Endothelial cell of umbilical vein (primary cell): Measurements from ENCODE around the gene TTC13. TPM values are rescaled to one million over a fixed set of nuclear protein-coding genes. Genes with fewer than 3 reads are reported as not detected.

ENCODE experiments used
- Bru-seq: library from RNA; stranded (reverse); fragments of 400-500 nt; gene quantifications from one replicate; lab custom pipeline; 2021; lab: Mats Ljungman, UMichigan
- BruChase-seq, 2 experiments: library from RNA; stranded (reverse); fragments of 400-500 nt; gene quantifications; one replicate each; lab custom pipeline; 2021; lab: Mats Ljungman, UMichigan
- BruUV-seq: library from RNA; stranded (reverse); fragments of 400-500 nt; replicated peaks from 2 replicates; lab custom pipeline; 2021; lab: Mats Ljungman, UMichigan
- CTCF ChIA-PET: fragments of 300-600, 350-600 bp; sonication (Branson Sonifier 250); formaldehyde crosslinking; loops from one replicate; lab custom pipeline; 2021; ENCODE audit warnings: antibody characterized with exemption, inconsistent platforms; lab: Charles Lee
- POLR2A ChIA-PET: fragments of 300-600, 350-600 bp; sonication (Branson Sonifier 250); formaldehyde crosslinking; loops from one replicate; lab custom pipeline; 2021; ENCODE audit warnings: antibody characterized with exemption, inconsistent platforms; lab: Charles Lee
- DNase-seq: peaks from one replicate; pipeline ENCODE4 v3.0.0-alpha.2; 2011; ENCODE audit warnings: low read depth, low spot score
- FAIRE-seq: peaks from 2 replicates; lab custom pipeline; 2011; peaks lifted over from hg19 to GRCh38; lab: Jason Lieb, UNC
- H2AFZ ChIP-seq: 2 replicates; pipeline ENCODE4 v1.6.0; 2012; ENCODE audit warnings: low read depth, low read length, control low read depth, inconsistent platforms
- H3K27ac ChIP-seq: 2 replicates; pipeline ENCODE4 v1.5.1; 2011; ENCODE audit warnings: low read depth, mild to moderate bottlenecking, control low read depth, low read length, moderate library complexity; ENCODE audit not compliant: insufficient read depth
- H3K27me3 ChIP-seq, 2 experiments: 2 replicates each; pipeline versions ENCODE4 v1.6.0 to v1.6.1; 2011; ENCODE audit warnings: low read length in 2 of 2, mixed read lengths in 1 of 2; ENCODE audit not compliant: control insufficient read depth in 2 of 2, insufficient read depth in 2 of 2
- H3K36me3 ChIP-seq, 2 experiments: 2 replicates in 1 of 2; 3 replicates in 1 of 2; pipeline ENCODE4 v1.5.1; 2011; ENCODE audit warnings: low read length in 2 of 2, mild to moderate bottlenecking in 1 of 2, moderate library complexity in 1 of 2; ENCODE audit not compliant: control insufficient read depth in 2 of 2, insufficient read depth in 2 of 2; ENCODE audit errors: extremely low read depth in 1 of 2
- H3K4me1 ChIP-seq: 3 replicates; pipeline ENCODE4 v1.5.1; 2011; ENCODE audit warnings: mild to moderate bottlenecking, low read length; ENCODE audit not compliant: control insufficient read depth, insufficient read depth; ENCODE audit errors: extremely low read depth
- H3K4me2 ChIP-seq: 2 replicates; pipeline ENCODE4 v1.6.1; 2011; ENCODE audit warnings: low read length, control low read depth, mixed read lengths; ENCODE audit not compliant: insufficient read depth
- H3K4me3 ChIP-seq, 3 experiments: fragments of 200-600 bp in 1 of 3; sonication (generic), shearing (Covaris generic) in 1 of 3; replicated peaks in 1 of 3; 2 replicates each; pipeline ENCODE4 v1.5.1; 2011 to 2016; ENCODE audit warnings: control low read depth in 3 of 3, low read length in 3 of 3, mild to moderate bottlenecking in 2 of 3, inconsistent platforms in 1 of 3, low read depth in 1 of 3, moderate library complexity in 1 of 3; ENCODE audit not compliant: insufficient read depth in 1 of 3
- H3K79me2 ChIP-seq: 2 replicates; pipeline ENCODE4 v1.6.0; 2012; ENCODE audit warnings: low read length, inconsistent platforms; ENCODE audit not compliant: control insufficient read depth, insufficient read depth
- H3K9ac ChIP-seq: replicated peaks from 2 replicates; pipeline ENCODE3; 2011; ENCODE audit warnings: low read length, control low read depth; ENCODE audit not compliant: insufficient read depth; ENCODE audit errors: extremely low read depth
- H3K9me1 ChIP-seq: replicated peaks from 3 replicates; pipeline ENCODE4 v1.6.0; 2011; ENCODE audit warnings: mild to moderate bottlenecking, low read length; ENCODE audit not compliant: control insufficient read depth, insufficient read depth; ENCODE audit errors: extremely low read depth
- H3K9me3 ChIP-seq: replicated peaks from 2 replicates; pipeline ENCODE4 v1.5.1; 2012; ENCODE audit warnings: low read length, inconsistent platforms; ENCODE audit not compliant: control insufficient read depth, insufficient read depth
- H4K20me1 ChIP-seq: replicated peaks from 2 replicates; pipeline ENCODE3; 2011; ENCODE audit warnings: mild to moderate bottlenecking, low read length; ENCODE audit not compliant: control insufficient read depth, insufficient read depth; ENCODE audit errors: extremely low read depth
- CTCF ChIP-seq, 2 donors: IDR thresholded peaks; 1 replicate in 1 of 2; 2 replicates in 1 of 2; pipeline ENCODE4 v1.5.1; 2011; ENCODE audit warnings: low read length in 2 of 2, mild to moderate bottlenecking in 2 of 2, moderate library complexity in 2 of 2, control low read depth in 1 of 2, inconsistent platforms in 1 of 2, low read depth in 1 of 2; ENCODE audit not compliant: insufficient read depth in 1 of 2; ENCODE audit errors: extremely low read depth in 1 of 2
- EZH2 ChIP-seq: IDR thresholded peaks from 2 replicates; pipeline ENCODE4 v1.6.1; 2012; ENCODE audit warnings: borderline replicate concordance, low read depth, mild to moderate bottlenecking, moderate library complexity, low read length, inconsistent platforms; ENCODE audit not compliant: severe bottlenecking
- FOS ChIP-seq: IDR thresholded peaks from 2 replicates; pipeline ENCODE4 v1.6.1; 2011; ENCODE audit warnings: mild to moderate bottlenecking, low read length, moderate library complexity, borderline replicate concordance; ENCODE audit not compliant: insufficient read depth
- GATA2 ChIP-seq: IDR thresholded peaks from 2 replicates; pipeline ENCODE4 v1.7.0; 2011; ENCODE audit warnings: low read depth, mild to moderate bottlenecking, moderate library complexity, mixed read lengths, low read length; ENCODE audit not compliant: insufficient read length, insufficient read depth
- JUN ChIP-seq: IDR thresholded peaks from 2 replicates; pipeline ENCODE4 v1.6.1; 2011; ENCODE audit warnings: borderline replicate concordance, low read depth; ENCODE audit not compliant: insufficient read length, insufficient read depth
- MAX ChIP-seq: IDR thresholded peaks from 2 replicates; pipeline ENCODE4 v1.6.1; 2011; ENCODE audit not compliant: insufficient read depth, insufficient read length
- MYC ChIP-seq: IDR thresholded peaks from one replicate; pipeline ENCODE4 v1.6.1; 2011; ENCODE audit warnings: mild to moderate bottlenecking, low read depth, low read length
- POLR2A ChIP-seq: IDR thresholded peaks from 2 replicates; pipeline ENCODE4 v1.6.1; 2012; ENCODE audit warnings: low read depth, mild to moderate bottlenecking, control low read depth, low read length
- POLR2AphosphoS5 ChIP-seq: IDR thresholded peaks from 2 replicates; pipeline ENCODE4 v1.6.1; 2012; ENCODE audit warnings: low read depth, mild to moderate bottlenecking, control low read depth, low read length, moderate library complexity; ENCODE audit not compliant: insufficient read depth
- dilution Hi-C: fragments of 300-500 bp; cut with MboI; formaldehyde crosslinking; loops from one replicate; pipeline ENCODE4 v1.15.0; 2019; ENCODE audit warnings: low sequenced_read_pairs; ENCODE audit not compliant: extremely low pct_ligation_motif_present
- intact Hi-C: fragments of 100-400 bp; cut with micrococcal nuclease; formaldehyde crosslinking; loops from one replicate; pipeline ENCODE4 v1.10.0; 2022
- long read RNA-seq: library from polyadenylated mRNA; stranded (forward); transcript quantifications from one replicate; pipeline ENCODE4 v2.0.0, GENCODE V29; 2021
- polyA minus RNA-seq, 3 experiments: library from RNA; depleted of rRNA, polyadenylated mRNA; stranded (reverse); fragments of >200 nt; gene quantifications; 1 replicate in 1 of 3; 2 replicates in 2 of 3; pipeline ENCODE4 v1.2.3, GENCODE V29; 2011
- polyA plus RNA-seq, 4 experiments: library from polyadenylated mRNA; depleted of rRNA in 3 of 4; stranded (reverse) in 3 of 4; unstranded in 1 of 4; fragments of >200 nt; gene quantifications; 2 replicates each; pipeline versions ENCODE4 v1.2.1 to v1.2.3, GENCODE V29; 2011 to 2012; ENCODE audit warnings: missing spikeins in 1 of 4
- total RNA-seq: library from RNA; stranded (reverse); gene quantifications from 2 replicates; pipeline ENCODE4 v1.2.3, GENCODE V29; 2021

Gene TTC13
- total RNA-seq (22.2 and 23.9 TPM in 2 replicates), polyA plus RNA-seq (6.8 and 8.8 TPM in 2 replicates), polyA minus RNA-seq (18.8 and 22.1 TPM in 2 replicates), Bru-seq, nascent RNA (percentile 67 among the genes with signal in this experiment), BruChase-seq, experiment 1, labeled RNA remaining after a 6-hour chase (percentile 66 among the genes with signal in this experiment), BruChase-seq, experiment 2, labeled RNA remaining after a 2-hour chase (percentile 69 among the genes with signal in this experiment)
- 6.9 and 7.5 TPM in 2 replicates for polyA plus RNA-seq (2011; cell fraction: cytosol; rRNA removed)
- 41.5 and 43.7 TPM in 2 replicates for polyA plus RNA-seq (2011; cell fraction: nucleus; rRNA removed)
- polyA plus RNA-seq (2012) = 12.7 and 15.8 TPM in 2 replicates
- 6.5 TPM for polyA minus RNA-seq (2011; cell fraction: cytosol; rRNA and poly(A)+ RNA removed)
- 15.1 and 26.5 TPM in 2 replicates for polyA minus RNA-seq (2011; cell fraction: nucleus; rRNA and poly(A)+ RNA removed)
- long read RNA-seq, transcript TTC13-202 (21 exons, 3,112 nt) = minor isoform, 5 of 60 reads
- long read RNA-seq, transcript TTC13-201 (23 exons, 3,253 nt) = major isoform, 8 of 60 reads
- long read RNA-seq, partial matches to known transcripts = 8 of 60 reads
- long read RNA-seq, other reads (novel, unspliced or antisense) = 39 of 60 reads

- Histone ChIP-seq H2AFZ (peak within 1 kb of the TSS; percentile 90), H3K79me2 (peaks cover 14% of the 10 kb centered on the region), H3K36me3 (no peaks in the 10 kb centered on the region), H3K9ac (peak within 1 kb of the TSS; percentile 70), H3K4me2 (peak within 1 kb of the TSS; percentile 77), H3K4me1 (peaks cover 19% of the 10 kb centered on the region), H3K4me3 (peak within 1 kb of the TSS; percentile 72 to 96 (median 86)), H3K9me1 (no peaks in the 10 kb centered on the region), H3K27me3 (no peaks in the 10 kb centered on the region), H3K27ac (peak within 1 kb of the TSS; percentile 42), H3K9me3 (no peaks in the 10 kb centered on the region), H4K20me1 (no peaks in the 10 kb centered on the region)
- peak; percentile 99 for DNase-seq
- no peak for TF ChIP-seq EZH2
- peak; percentile 71 for TF ChIP-seq POLR2AphosphoS5
- peak; percentile 6 for TF ChIP-seq MAX
- peak; percentile 88 for TF ChIP-seq POLR2A
- TF ChIP-seq JUN = no peak
- no peak for TF ChIP-seq MYC
- no peak for TF ChIP-seq FOS
- peak; percentile 5 to 29 for TF ChIP-seq CTCF (IDR thresholded peaks at IDR 0.05; ENCODE audit: extremely low read depth in 1 of 2, insufficient read depth in 1 of 2, low read depth in 1 of 2, low read length in 2 of 2)
- peak; percentile 67 for TF ChIP-seq GATA2
- dilution Hi-C loops = no loop called here
- intact Hi-C loops = loop anchor here (1.0 to 10.0 kb wide), 16 partner anchors 50 to 626 kb away; partner anchors contain the start of genes C1orf198, COG2, EGLN1 and EXOC8
- peak; percentile 98 for FAIRE-seq
- ChIA-PET POLR2A (no interaction called here), CTCF (interaction anchor here (1.0 to 1.9 kb wide), 5 partner anchors 50 to 337 kb away, joined by 3 to 10 read pairs (median 4); no protein-coding TSS in a partner anchor)
- no TSS peak for BruUV-seq
Measured at GRCh38 chr1:230978491-230979388, at the start of gene TTC13, which contains the start of gene ARV1. TSS of gene TTC13 (minus strand) at chr1:230978861. CDS start at chr1:230978830, 31 bp downstream. TSS of gene ARV1 (plus strand) at chr1:230979094. CDS start at chr1:230979106, 12 bp downstream.
